ENCODE data around the gene DDIAS.

Gene DDIAS

DNA sequence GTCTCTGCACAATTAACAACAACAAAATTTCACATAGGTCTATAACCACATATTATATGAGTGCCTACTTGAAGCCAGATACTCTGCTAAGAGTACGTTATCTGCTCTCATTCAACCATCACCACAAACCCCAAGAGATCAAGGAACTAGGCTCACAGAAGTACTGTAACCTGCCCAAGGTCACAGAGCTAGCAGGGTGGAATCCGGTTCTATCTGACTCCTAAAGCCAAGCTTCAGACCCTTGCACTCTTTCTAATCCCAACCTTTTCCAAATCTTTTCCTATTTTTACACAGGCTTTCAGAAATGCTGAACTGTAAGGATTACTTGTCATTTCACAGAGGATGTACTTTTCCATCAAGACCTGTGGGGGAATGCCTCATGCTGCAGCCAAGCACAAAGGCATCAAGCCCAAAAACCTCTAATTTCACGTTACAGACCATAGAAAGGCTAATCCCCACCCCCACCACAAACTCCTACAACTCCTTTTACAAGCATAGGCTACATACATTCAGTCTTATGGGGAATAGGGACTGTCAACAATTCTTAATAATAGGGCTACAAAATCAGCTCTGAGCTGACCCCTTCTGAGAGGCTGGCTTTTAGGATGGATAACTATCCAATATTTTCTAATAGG is 2.2 kb upstream of the DDIAS start:
- TF ChIP-seq POLR2A (IDR thresholded peaks at IDR 0.05; ENCODE audit: extremely low read depth, insufficient read length) = no peak
- TF ChIP-seq, protein P1, sequence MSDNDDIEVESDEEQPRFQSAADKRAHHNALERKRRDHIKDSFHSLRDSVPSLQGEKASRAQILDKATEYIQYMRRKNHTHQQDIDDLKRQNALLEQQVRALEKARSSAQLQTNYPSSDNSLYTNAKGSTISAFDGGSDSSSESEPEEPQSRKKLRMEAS (IDR thresholded peaks at IDR 0.05; ENCODE audit: low read depth, low read length) = peak; percentile 11; the same call in 1 of the 2 replicates
- DNase-seq (ENCODE audit: low read depth) = peak; percentile 88
- H3K4me3 ChIP-seq (ENCODE audit: low read depth, low read length) = peak overlapping the region; percentile 93

DNA sequence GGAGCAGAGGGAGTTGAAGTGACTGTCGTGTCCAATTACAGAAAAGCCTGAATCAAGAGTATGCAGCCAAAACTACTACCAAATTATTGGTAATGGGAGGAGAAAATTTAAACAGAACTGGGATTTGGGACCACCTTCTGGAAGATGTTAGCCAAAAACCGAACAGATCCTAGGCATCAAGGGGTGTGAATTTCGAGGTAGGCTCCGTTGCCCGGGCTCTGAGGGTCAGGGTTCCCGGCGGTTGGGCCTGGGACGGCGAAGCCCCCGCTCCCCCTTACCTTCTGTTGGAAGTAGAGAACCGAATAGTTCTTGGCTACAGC is 1.6 kb upstream of the DDIAS start:
- no peak for DNase-seq (ENCODE audit: low read depth)
- TF ChIP-seq, protein P1 (IDR thresholded peaks at IDR 0.05; ENCODE audit: low read depth, low read length) = no peak
- TF ChIP-seq MYC (IDR thresholded peaks at IDR 0.05; ENCODE audit: low read depth, low read length) (no peak), POLR2A (IDR thresholded peaks at IDR 0.05; ENCODE audit: extremely low read depth, insufficient read length) (no peak)
- TF ChIP-seq, protein P2, sequence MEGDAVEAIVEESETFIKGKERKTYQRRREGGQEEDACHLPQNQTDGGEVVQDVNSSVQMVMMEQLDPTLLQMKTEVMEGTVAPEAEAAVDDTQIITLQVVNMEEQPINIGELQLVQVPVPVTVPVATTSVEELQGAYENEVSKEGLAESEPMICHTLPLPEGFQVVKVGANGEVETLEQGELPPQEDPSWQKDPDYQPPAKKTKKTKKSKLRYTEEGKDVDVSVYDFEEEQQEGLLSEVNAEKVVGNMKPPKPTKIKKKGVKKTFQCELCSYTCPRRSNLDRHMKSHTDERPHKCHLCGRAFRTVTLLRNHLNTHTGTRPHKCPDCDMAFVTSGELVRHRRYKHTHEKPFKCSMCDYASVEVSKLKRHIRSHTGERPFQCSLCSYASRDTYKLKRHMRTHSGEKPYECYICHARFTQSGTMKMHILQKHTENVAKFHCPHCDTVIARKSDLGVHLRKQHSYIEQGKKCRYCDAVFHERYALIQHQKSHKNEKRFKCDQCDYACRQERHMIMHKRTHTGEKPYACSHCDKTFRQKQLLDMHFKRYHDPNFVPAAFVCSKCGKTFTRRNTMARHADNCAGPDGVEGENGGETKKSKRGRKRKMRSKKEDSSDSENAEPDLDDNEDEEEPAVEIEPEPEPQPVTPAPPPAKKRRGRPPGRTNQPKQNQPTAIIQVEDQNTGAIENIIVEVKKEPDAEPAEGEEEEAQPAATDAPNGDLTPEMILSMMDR (IDR thresholded peaks at IDR 0.05; ENCODE audit: low read depth, low read length) = no peak
- H3K4me3 ChIP-seq (ENCODE audit: low read depth, low read length) = peak overlapping the region; percentile 93

DNA sequence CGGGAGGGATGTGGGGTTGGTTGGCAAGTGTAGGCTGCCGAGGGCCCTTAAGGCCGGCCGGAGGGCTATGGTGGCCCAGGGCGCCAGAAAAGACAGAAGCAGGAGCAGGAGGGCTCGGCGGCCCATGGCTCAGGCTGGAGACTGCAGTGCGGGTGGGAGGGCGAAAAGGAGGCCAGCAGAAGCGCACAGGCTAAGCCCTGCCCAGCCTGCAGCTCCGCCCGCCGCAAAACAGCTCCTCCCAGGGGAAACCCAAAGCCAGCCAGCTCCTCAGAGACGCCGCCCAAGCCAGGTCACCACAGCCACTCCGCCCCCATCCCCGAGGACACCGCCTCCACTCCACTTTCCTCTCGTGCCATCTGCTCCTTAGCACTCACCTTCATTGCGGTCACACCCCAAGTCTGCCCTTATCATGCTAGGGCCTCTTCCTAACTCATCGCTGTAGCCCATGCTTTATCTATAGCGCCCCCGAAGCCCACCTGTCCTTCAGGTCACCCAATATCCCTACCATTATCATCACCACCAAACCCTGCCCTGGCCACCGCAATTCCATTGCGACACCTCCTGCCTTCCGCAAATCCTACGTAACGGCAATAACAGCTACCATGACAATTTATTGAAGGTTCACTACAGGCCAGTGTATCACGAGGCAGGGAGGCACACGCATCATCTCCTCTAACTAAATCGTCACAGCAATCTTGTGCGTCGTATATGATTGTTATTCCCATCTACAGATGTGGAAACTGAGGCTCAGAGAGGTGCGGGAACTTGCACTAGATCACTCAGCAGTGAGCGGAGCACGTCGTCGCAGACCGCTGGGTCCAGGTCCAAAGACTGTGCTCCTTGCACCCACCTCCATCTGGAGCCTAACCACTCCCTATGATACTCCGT is 1.0 kb upstream of the DDIAS start, which contains the start of gene PRCP:
Gene PRCP (minus strand): TSS at position 154 of the 888 bp plus-strand sequence. CDS start 28 bp downstream, at position 126.
- DNase-seq (ENCODE audit: low read depth) = peak; percentile 99
- peak within 1 kb of the TSS; percentile 93 for H3K4me3 ChIP-seq (ENCODE audit: low read depth, low read length)
- TF ChIP-seq, protein P2 (IDR thresholded peaks at IDR 0.05; ENCODE audit: low read depth, low read length) = no peak
- peak; percentile 95 for TF ChIP-seq POLR2A (IDR thresholded peaks at IDR 0.05; ENCODE audit: extremely low read depth, insufficient read length)
- TF ChIP-seq MYC (IDR thresholded peaks at IDR 0.05; ENCODE audit: low read depth, low read length) = peak; percentile 95
- TF ChIP-seq, protein P1 (IDR thresholded peaks at IDR 0.05; ENCODE audit: low read depth, low read length) = no peak; the same call in none of the 2 replicates

DNA sequence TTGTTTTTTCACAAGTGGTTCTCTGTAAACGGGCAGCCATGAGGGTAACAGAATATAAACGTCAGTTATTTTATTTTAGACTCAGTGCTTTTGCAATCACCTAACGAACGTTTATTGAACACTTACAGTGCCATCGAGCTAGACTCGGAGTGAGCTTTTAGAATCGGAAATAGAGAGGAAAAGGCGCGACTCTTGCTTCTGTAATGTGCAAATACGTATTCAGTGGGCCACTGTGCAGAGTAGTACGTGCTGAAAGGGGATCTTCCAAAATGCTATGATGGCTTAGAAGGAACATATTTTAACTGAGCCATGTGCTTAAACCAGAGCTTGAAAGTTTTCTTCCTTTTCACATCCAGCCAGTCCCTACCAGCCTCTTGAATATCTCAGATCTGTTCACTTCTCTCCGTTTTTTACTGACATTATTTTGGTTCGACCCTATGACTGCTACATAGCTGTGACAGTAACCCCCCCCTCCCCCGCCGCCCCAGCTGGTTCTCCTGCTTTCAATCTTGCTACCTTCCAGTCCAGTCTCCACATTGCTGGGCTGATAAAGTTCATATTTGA is 468 bp downstream of the DDIAS start:
- peak overlapping the region; percentile 93 for H3K4me3 ChIP-seq (ENCODE audit: low read depth, low read length)

DNA sequence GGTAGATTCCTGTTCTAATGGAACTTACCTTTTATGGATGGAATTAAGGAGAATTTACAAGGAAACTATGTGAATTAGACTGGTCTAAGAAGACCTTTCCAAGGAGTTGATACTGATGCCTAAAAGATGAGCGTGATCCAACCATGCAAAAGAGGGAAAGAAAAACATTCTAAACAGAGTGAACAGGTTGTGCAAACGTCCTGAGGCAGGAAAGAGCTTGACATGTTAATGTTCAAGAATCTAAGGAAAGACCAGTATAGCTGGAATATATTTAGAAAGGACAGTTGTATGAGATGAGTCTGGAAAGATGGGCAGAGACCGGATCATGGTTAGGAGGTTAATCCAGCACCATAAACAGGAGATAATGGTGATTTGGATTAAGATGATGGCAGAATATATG is 1.3 kb downstream of the DDIAS start:
- peak overlapping the region; percentile 93 for H3K4me3 ChIP-seq (ENCODE audit: low read depth, low read length)
- TF ChIP-seq, protein P1 (IDR thresholded peaks at IDR 0.05; ENCODE audit: low read depth, low read length) = no peak
- TF ChIP-seq, protein P2 (IDR thresholded peaks at IDR 0.05; ENCODE audit: low read depth, low read length) = no peak
- TF ChIP-seq MYC (IDR thresholded peaks at IDR 0.05; ENCODE audit: low read depth, low read length) = no peak
- no peak for TF ChIP-seq POLR2A (IDR thresholded peaks at IDR 0.05; ENCODE audit: extremely low read depth, insufficient read length)
- DNase-seq (ENCODE audit: low read depth) = no peak

More for the DNA sequence above, 468 bp downstream of the DDIAS start:
- TF ChIP-seq, protein P2 (IDR thresholded peaks at IDR 0.05; ENCODE audit: low read depth, low read length) = no peak
- TF ChIP-seq POLR2A (IDR thresholded peaks at IDR 0.05; ENCODE audit: extremely low read depth, insufficient read length) (no peak), MYC (IDR thresholded peaks at IDR 0.05; ENCODE audit: low read depth, low read length) (no peak; the same call in 1 of the 2 replicates)
- TF ChIP-seq, protein P1 (IDR thresholded peaks at IDR 0.05; ENCODE audit: low read depth, low read length) = no peak
- peak; percentile 27 for DNase-seq (ENCODE audit: low read depth)
